Aorta (tissue), 5 donors: Measurements from ENCODE around the gene CMBL. TPM values are rescaled to one million over a fixed set of nuclear protein-coding genes. Genes with fewer than 3 reads are reported as not detected.
A peak's percentile ranks its signal among the peaks of the same experiment; 100 is the strongest.
"Not testable (repeated sequence)": the region's sequence is repeated elsewhere in the genome, so short reads cannot be mapped to it uniquely, and the experiment has no call there.

Source experiments
- ATAC-seq: fragments of 200-7000 bp; cut with Tn5 transposase; one replicate; pipeline ENCODE4 v1.9.1; 2022; ENCODE audit warnings: moderate library complexity; ENCODE audit not compliant: low FRiP score
- DNase-seq, 2 donors: peaks; one replicate each; pipeline ENCODE4 v3.0.0-alpha.2; 2020
- H3K27ac ChIP-seq, 2 donors: one replicate each; pipeline ENCODE4 v1.5.1; 2013; ENCODE audit warnings: low read length in 2 of 2, mild to moderate bottlenecking in 2 of 2, moderate library complexity in 2 of 2, control low read depth in 1 of 2, inconsistent platforms in 1 of 2, low read depth in 1 of 2
- H3K27me3 ChIP-seq, 2 donors: one replicate each; pipeline ENCODE4 v1.6.1; 2013; ENCODE audit warnings: control low read depth in 1 of 2, low read length in 1 of 2, mild to moderate bottlenecking in 1 of 2, moderate library complexity in 1 of 2; ENCODE audit not compliant: insufficient read depth in 2 of 2, control insufficient read depth in 1 of 2
- H3K36me3 ChIP-seq, 2 donors: one replicate each; pipeline ENCODE4 v1.6.1; 2013; ENCODE audit warnings: control low read depth in 1 of 2, low read length in 1 of 2, mild to moderate bottlenecking in 1 of 2; ENCODE audit not compliant: insufficient read depth in 2 of 2, control insufficient read depth in 1 of 2
- H3K4me1 ChIP-seq, 2 donors: one replicate each; pipeline ENCODE4 v1.6.1; 2013; ENCODE audit warnings: low read length in 2 of 2, control low read depth in 1 of 2, mild to moderate bottlenecking in 1 of 2, moderate library complexity in 1 of 2; ENCODE audit not compliant: insufficient read depth in 2 of 2, control insufficient read depth in 1 of 2
- H3K4me3 ChIP-seq, 2 donors: one replicate each; pipeline ENCODE4 v1.5.1; 2013; ENCODE audit warnings: low read length in 2 of 2, control low read depth in 1 of 2, mild to moderate bottlenecking in 1 of 2
- H3K9me3 ChIP-seq: one replicate; pipeline ENCODE4 v1.6.1; 2013; ENCODE audit warnings: mild to moderate bottlenecking, low read length; ENCODE audit not compliant: control insufficient read depth
- WGBS, 2 donors: extraction: QIAGEN DNeasy Blood & Tissue Kit; methylation state at CpG; one replicate each; pipeline ENCODE4 v1.1.7; 2013; 5-methylcytosine and 5-hydroxymethylcytosine counted together
- intact Hi-C, 2 donors: fragments of 100-400 bp; cut with DNase I; formaldehyde crosslinking; loops; one replicate each; pipeline versions ENCODE4 v1.14.2 to v1.15.0; 2022
- polyA plus RNA-seq, 2 donors: library from polyadenylated mRNA; stranded (reverse); fragments of 200-250 nt; gene quantifications; one replicate each; pipeline ENCODE4 v1.2.3, GENCODE V29; 2013
- total RNA-seq, 2 donors: library from RNA; stranded (reverse); fragmentation: NEBNext Ultra II Directional; extraction: Animal tissue kit (Norgen Biotek cat#: 25700); gene quantifications; one replicate each; pipeline ENCODE4 v1.2.1, GENCODE V29; 2021
- donor health status: healthy with polysubstance abuse.
- donor health status: Bipolar disorder and iron deficiency.
- donor health status: DM: no; HTN: no; CAD: no.
- donor health status: DM: no; HTN: no; CAD: no.
- donor health status: DM: yes; HTN: yes; CAD: no.

CMBL gene
- total and polyA plus RNA-seq, 4 donors = 7.5 to 76.4 (median 19.8) TPM

DNA sequence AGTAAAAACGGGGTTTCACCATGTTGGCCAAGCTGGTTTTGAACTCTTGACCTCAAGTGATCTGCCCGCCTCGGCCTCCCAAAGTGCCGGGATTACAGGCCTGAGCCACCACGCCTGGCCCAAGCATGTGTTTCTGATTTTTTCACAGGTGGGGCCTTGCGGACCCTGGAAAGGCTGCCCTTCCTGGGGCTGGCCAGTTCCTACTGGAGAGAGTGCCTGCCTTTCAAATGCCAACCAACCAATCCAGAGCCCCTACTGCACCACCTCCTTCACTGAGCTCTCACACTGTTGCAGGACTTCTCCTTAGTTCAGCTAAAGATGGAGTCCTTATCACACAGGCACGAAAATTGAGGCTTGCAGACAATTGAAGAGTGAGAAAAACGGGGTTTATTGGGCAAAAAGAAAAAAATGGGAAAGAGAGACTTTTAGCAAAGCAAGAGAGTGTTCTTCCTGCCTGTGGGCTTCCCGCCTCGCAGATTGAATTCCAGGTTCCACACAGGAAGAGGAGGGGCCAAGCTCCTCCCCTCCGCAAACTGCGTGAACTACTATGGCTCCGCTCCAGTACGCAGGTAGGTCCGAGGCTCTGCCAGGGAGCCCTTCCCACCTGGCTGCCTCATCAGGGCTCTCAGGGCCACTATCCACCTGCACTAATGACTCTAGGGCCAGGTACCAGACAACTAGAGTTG is 8.3 kb upstream of the CMBL start:
- DNase-seq (no peak), ATAC-seq (no peak)
- Histone ChIP-seq H3K27me3 (no peaks in the 10 kb centered on the region), H3K4me3 (no peak overlapping the region), H3K4me1 (no peaks in the 10 kb centered on the region), H3K9me3 (no peaks in the 10 kb centered on the region), H3K27ac (no peak overlapping the region), H3K36me3 (no peaks in the 10 kb centered on the region)
- intact Hi-C loops = no loop called here
- 94 to 95% methylated on average over 15 of the region's 15 CpGs for WGBS, 2 donors

DNA sequence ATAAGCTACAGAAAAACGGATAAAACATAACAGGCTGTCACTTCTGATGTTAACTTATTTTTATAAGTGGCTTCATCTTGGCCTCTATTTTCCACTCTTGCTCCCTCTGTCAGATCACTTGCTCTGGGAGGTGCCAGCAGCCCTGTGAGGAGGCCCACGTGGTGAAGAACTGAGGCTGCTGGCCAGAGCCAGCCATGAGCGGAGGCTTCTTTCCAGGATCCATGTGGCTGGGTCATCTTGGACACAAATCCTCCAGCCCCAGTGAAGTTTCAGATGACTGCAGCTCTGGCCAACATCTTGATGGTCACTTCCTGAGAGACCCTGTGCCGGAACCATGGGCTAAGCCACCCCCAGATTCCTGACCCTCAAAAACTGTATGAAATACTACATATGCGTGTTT is 7.5 kb upstream of the CMBL start:
- Histone ChIP-seq H3K27me3 (no peaks in the 10 kb centered on the region), H3K4me1 (no peaks in the 10 kb centered on the region), H3K36me3 (no peaks in the 10 kb centered on the region), H3K27ac (no peak overlapping the region), H3K9me3 (no peaks in the 10 kb centered on the region), H3K4me3 (no peak overlapping the region)
- DNase-seq = no peak
- ATAC-seq = no peak
- 71 to 79% methylated on average over 5 of the region's 5 CpGs for WGBS, 2 donors
- intact Hi-C loops = no loop called here

DNA sequence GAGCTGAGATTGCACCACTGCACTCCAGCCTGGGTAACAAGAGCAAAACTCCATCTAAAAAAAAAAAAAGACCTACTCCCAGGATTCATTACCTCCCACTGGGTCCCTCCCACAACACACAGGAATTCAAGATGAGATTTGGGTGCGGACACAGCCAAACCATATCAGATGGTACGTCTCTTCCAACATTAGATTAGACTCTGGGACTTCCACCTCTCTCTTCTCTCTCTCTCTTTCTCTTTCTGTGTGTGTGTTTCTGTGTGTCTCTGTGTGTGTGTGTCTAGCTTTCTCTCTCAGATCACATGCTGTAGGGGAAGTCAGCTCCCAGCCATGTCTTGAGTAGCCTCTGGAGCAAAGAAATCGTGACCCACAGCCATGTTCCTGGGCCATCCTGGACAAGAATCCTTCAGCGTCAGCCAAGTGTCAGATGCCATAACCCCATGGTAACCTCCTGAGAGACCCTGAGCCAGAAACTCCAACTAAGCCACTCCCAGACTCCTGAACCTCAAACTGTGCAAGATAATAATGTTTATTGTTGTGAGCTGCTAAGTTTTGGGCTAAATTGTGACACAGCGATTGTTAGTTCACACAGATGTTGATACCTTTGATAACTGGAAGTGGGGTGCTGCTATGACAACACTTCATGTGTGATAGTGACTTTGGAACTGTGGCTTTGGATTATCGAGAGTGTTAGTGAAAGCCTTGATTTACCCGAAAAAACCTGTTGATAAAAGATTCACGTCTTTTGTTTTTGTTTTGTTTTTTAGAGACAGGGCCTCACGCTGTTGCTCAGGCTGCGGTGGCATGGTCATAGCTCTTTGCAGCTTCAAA is 4.1 kb upstream of the CMBL start:
- no peak overlapping the region for H3K27ac ChIP-seq
- no peaks in the 10 kb centered on the region for H3K27me3 ChIP-seq
- no peaks in the 10 kb centered on the region for H3K4me1 ChIP-seq
- no peak for ATAC-seq
- WGBS, 2 donors = 81 to 82% methylated on average over 10 of the region's 10 CpGs
- DNase-seq = no peak
- no peaks in the 10 kb centered on the region for H3K36me3 ChIP-seq
- H3K4me3 ChIP-seq = no peak overlapping the region
- intact Hi-C loops = no loop called here
- no peaks in the 10 kb centered on the region for H3K9me3 ChIP-seq

DNA sequence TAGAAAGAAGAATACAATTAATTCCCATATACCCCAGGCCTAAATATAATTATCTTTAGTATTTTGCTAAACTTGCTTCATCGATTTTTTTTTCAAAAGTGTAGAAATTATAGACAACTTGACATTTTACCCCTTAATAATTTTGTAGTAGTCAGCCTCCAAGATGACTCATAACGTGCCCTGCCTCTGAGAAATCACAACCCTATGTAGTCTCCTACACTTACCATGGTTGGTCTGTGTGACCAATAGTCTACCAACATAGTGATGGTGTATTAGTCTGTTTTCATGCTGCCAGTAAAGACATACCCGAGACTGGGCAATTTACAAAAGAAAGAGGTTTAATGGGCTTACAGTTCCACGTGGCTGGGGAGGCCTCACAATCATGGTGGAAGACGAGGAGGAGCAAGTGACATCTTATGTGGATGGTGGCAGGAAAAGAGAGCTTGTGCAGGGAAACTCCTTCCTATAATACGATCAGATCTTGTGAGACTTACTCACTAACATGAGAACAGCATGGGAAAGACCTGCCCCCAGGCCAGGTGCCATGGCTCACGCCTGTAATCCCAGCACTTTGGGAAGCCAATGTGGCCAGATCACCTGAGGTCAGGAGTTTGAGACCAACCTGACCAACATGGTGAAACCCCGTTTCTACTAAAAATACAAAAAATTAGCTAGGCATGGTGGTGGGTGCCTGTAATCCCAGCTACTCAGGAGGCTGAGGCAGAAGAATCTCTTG is 3.3 kb upstream of the CMBL start:
- WGBS, 2 donors = 77 to 78% methylated on average over 8 of the region's 8 CpGs
- H3K4me3 ChIP-seq, H3K4me1 ChIP-seq, H3K27me3 ChIP-seq, intact Hi-C loops, DNase-seq, H3K36me3 ChIP-seq, H3K9me3 ChIP-seq, H3K27ac ChIP-seq, ATAC-seq: not testable (repeated sequence)

DNA sequence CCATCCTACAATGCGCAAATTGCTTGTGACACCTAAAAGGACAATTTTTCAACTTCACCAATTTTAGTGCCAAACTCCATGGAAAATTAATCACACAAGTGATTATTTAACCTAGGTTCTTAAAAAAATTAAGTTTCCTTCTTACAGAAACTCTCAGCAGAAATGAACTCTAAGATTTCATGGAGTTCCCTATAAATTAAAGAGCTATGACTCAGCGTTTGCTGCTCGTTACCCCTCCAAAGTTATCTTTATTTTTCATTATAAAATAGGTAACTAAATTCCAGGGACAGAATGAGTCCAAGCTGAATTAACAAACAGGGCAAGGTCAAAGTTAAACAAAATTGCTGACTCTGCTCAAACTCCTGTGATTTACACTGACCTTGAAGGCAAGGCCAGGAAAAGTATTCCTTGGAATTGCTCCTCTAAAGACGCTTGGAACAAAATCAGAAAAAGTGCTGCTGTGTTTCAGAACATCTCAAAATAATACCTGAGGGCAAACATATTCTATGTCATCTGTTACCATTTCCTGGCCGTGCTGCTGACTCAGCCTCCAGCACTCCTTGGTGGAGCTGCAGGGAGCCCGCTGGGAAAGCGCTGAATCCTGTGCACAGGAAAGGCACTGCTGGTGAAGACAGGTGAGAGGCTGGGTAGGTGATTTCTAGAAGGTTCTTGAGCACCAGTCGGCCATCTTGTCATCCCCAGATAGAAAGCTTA is 2.5 kb upstream of the CMBL start:
- Histone ChIP-seq H3K9me3 (no peaks in the 10 kb centered on the region), H3K27me3 (no peaks in the 10 kb centered on the region), H3K4me1 (no peaks in the 10 kb centered on the region), H3K27ac (no peak overlapping the region), H3K36me3 (no peaks in the 10 kb centered on the region), H3K4me3 (no peak overlapping the region)
- intact Hi-C loops = no loop called here
- 87 to 88% methylated on average over 8 of the region's 8 CpGs for WGBS, 2 donors
- ATAC-seq (no peak), DNase-seq (no peak)

DNA sequence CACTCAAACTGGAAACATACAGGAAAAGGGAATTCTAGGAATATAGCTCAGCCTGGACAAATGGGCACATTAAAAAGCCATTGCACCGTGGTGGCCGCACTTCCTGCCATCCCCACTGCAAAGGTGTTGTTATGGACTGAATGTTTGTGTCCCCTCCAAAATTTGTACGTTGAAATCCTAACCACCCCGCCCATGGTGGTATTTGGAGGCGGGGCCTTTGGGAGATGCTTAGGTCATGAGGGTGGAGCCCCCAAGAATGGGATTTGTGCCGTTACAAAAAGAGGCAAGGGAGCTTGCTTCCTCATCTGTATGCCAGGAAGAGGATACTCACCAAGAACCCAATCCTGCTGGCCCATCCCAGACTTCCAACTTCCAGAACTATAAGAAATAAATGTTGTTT is 1.1 kb upstream of the CMBL start:
- H3K9me3 ChIP-seq = no peaks in the 10 kb centered on the region
- ATAC-seq (no peak), DNase-seq (no peak)
- WGBS, 2 donors = 83 to 86% methylated on average over 6 of the region's 6 CpGs
- no peaks in the 10 kb centered on the region for H3K4me1 ChIP-seq
- intact Hi-C loops = no loop called here
- H3K27ac ChIP-seq = no peak overlapping the region
- H3K36me3 ChIP-seq = no peaks in the 10 kb centered on the region
- no peak overlapping the region for H3K4me3 ChIP-seq
- no peaks in the 10 kb centered on the region for H3K27me3 ChIP-seq

DNA sequence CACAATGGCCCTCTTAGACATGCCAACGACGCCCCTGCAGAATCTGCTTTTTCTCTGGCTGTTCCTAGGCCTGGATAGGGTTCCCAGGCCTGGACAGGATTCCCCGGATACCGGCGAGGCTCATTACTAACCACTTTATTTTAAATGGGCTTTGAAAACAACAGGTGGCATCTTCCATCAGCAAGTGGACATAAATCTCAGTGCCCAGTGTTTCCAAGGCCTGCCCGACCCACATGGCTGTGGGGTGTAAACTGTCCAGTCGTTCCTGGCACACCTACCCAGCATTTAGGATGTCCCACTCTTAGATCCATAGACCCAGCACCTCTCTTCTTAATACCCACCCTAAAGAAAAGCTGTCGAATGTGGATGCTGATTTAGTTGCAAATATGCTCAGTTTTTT is 896 bp downstream of the CMBL start:
- no peak for DNase-seq
- 26 to 28% methylated on average over 8 of the region's 8 CpGs for WGBS, 2 donors
- H3K9me3 ChIP-seq = no peaks in the 10 kb centered on the region
- ATAC-seq = no peak
- intact Hi-C loops = no loop called here
- no peaks in the 10 kb centered on the region for H3K36me3 ChIP-seq
- H3K4me1 ChIP-seq = no peaks in the 10 kb centered on the region
- no peaks in the 10 kb centered on the region for H3K27me3 ChIP-seq
- H3K4me3 ChIP-seq = peak overlapping the region; percentile 32 to 58
- H3K27ac ChIP-seq = no peak overlapping the region

DNA sequence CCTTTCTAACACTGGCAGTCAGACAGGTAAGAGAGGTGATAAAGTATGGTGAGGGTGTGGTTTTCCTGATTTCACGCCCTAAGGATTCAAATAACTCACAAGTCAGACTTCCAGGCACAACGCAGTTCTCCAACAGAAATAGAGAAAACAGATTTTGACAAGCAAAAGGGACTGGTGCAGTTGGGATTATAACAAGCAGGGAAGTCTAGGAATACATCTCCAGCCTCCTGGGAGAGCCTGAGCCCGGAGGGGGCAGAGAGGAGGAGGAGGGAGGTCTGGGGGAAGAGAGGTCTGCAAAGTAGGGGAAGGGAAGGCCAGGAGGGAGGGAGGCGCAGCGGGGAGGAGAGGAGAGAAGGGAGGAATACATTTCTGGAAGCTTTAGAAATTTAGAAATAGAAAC is 1.6 kb downstream of the CMBL start:
- ATAC-seq (no peak), DNase-seq (no peak)
- Histone ChIP-seq H3K4me3 (no peak overlapping the region), H3K27me3 (no peaks in the 10 kb centered on the region), H3K27ac (no peak overlapping the region), H3K36me3 (no peaks in the 10 kb centered on the region), H3K4me1 (no peaks in the 10 kb centered on the region), H3K9me3 (no peaks in the 10 kb centered on the region)
- intact Hi-C loops = no loop called here
- WGBS, 2 donors = 64 to 71% methylated on average over 5 of the region's 5 CpGs
